ENCODE data around the gene ECI1. TPM values are rescaled to one million over a fixed set of nuclear protein-coding genes. Genes with fewer than 3 reads are reported as not detected.

ECI1 gene
- total and polyA plus RNA-seq, 2 of the 13 experiments (the other 11 are each of a cell fraction or from before 2014, with no cell fraction given): 82.0 to 102 TPM

DNA sequence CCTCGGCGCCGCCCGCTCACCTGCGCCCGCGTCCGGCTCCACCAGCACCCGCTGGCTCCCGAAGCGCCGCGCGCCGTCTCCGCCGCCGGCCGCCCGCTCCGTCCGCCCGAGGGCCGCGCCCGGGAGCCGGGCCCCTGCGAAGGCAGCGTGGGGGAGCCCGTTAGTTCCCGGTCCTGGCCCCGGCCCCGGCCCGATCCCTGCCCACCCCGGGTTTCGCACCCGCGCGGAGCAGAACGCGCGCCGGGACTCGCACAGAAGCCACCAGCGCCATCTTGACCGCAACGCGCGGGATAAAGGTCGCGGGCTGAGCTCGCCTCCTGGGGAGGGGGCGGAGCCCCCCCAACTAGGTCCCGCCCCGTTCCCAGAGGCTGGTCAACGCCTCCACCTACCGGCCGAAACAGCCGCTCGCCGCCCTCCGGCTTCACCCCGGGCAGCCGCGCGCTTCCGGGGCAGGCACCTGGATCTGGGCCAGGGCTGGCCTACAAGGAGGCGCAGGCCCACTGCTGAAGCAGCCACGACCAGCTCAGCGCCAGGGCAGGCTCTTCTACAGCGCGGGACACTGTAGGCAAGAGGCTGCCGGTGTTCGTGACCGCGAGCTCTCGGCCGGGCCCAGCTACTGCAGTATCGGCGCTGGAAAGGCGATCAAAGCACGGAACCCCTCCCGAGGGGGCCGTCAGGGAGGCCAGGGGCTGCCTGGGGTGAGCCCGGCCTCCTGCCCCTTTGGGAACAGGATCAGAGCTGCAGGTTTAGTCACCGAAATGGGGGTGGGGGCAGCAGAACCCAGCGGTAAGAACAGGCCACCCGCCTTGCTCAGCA lies at the start of gene ECI1 (continued):
- TF ChIP-seq, protein P1, sequence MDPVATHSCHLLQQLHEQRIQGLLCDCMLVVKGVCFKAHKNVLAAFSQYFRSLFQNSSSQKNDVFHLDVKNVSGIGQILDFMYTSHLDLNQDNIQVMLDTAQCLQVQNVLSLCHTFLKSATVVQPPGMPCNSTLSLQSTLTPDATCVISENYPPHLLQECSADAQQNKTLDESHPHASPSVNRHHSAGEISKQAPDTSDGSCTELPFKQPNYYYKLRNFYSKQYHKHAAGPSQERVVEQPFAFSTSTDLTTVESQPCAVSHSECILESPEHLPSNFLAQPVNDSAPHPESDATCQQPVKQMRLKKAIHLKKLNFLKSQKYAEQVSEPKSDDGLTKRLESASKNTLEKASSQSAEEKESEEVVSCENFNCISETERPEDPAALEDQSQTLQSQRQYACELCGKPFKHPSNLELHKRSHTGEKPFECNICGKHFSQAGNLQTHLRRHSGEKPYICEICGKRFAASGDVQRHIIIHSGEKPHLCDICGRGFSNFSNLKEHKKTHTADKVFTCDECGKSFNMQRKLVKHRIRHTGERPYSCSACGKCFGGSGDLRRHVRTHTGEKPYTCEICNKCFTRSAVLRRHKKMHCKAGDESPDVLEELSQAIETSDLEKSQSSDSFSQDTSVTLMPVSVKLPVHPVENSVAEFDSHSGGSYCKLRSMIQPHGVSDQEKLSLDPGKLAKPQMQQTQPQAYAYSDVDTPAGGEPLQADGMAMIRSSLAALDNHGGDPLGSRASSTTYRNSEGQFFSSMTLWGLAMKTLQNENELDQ (CRISPR knock-in tag; IDR thresholded peaks at IDR 0.05; ENCODE audit: borderline replicate concordance): no peak
- TF ChIP-seq GATA4 (IDR thresholded peaks at IDR 0.05; ENCODE audit: borderline replicate concordance, low read depth) (peak; percentile 67; the same call in 1 of the 2 replicates), KAT2B (IDR thresholded peaks at IDR 0.05; ENCODE audit: borderline replicate concordance, low read depth, low read length) (no peak), ZNF543 (CRISPR knock-in tag; IDR thresholded peaks at IDR 0.05) (peak; percentile 64; the same call in 1 of the 2 replicates), ZNF569 (CRISPR knock-in tag; IDR thresholded peaks at IDR 0.05; ENCODE audit: borderline replicate concordance) (no peak), ZFP1 (CRISPR knock-in tag; IDR thresholded peaks at IDR 0.05) (peak; percentile 43; the same call in 1 of the 2 replicates), ZNF746 (CRISPR knock-in tag; IDR thresholded peaks at IDR 0.05) (peak; percentile 49), FIP1L1 (IDR thresholded peaks at IDR 0.05; ENCODE audit: borderline replicate concordance, insufficient read depth, low read depth, low read length) (no peak), HES4 (CRISPR knock-in tag; IDR thresholded peaks at IDR 0.05; ENCODE audit: borderline replicate concordance) (peak; percentile 52; the same call in 1 of the 2 replicates), XBP1 (CRISPR knock-in tag; IDR thresholded peaks at IDR 0.05) (no peak), KDM4B (CRISPR knock-in tag; IDR thresholded peaks at IDR 0.05) (peak; percentile 76), POGZ (CRISPR knock-in tag; IDR thresholded peaks at IDR 0.05) (peak; percentile 71), SRF (IDR thresholded peaks at IDR 0.05; ENCODE audit: low read depth, low read length) (no peak), ZFY (CRISPR knock-in tag; IDR thresholded peaks at IDR 0.05) (peak; percentile 96), ZFP36L1 (CRISPR knock-in tag; IDR thresholded peaks at IDR 0.05) (peak; percentile 53; the same call in 1 of the 2 replicates), ZNF382 (CRISPR knock-in tag; IDR thresholded peaks at IDR 0.05; ENCODE audit: borderline replicate concordance) (no peak)
- TF ChIP-seq, protein P2, sequence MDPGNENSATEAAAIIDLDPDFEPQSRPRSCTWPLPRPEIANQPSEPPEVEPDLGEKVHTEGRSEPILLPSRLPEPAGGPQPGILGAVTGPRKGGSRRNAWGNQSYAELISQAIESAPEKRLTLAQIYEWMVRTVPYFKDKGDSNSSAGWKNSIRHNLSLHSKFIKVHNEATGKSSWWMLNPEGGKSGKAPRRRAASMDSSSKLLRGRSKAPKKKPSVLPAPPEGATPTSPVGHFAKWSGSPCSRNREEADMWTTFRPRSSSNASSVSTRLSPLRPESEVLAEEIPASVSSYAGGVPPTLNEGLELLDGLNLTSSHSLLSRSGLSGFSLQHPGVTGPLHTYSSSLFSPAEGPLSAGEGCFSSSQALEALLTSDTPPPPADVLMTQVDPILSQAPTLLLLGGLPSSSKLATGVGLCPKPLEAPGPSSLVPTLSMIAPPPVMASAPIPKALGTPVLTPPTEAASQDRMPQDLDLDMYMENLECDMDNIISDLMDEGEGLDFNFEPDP (CRISPR knock-in tag; conservative IDR thresholded peaks at IDR 0.05): no peak
- TF ChIP-seq, protein P3, sequence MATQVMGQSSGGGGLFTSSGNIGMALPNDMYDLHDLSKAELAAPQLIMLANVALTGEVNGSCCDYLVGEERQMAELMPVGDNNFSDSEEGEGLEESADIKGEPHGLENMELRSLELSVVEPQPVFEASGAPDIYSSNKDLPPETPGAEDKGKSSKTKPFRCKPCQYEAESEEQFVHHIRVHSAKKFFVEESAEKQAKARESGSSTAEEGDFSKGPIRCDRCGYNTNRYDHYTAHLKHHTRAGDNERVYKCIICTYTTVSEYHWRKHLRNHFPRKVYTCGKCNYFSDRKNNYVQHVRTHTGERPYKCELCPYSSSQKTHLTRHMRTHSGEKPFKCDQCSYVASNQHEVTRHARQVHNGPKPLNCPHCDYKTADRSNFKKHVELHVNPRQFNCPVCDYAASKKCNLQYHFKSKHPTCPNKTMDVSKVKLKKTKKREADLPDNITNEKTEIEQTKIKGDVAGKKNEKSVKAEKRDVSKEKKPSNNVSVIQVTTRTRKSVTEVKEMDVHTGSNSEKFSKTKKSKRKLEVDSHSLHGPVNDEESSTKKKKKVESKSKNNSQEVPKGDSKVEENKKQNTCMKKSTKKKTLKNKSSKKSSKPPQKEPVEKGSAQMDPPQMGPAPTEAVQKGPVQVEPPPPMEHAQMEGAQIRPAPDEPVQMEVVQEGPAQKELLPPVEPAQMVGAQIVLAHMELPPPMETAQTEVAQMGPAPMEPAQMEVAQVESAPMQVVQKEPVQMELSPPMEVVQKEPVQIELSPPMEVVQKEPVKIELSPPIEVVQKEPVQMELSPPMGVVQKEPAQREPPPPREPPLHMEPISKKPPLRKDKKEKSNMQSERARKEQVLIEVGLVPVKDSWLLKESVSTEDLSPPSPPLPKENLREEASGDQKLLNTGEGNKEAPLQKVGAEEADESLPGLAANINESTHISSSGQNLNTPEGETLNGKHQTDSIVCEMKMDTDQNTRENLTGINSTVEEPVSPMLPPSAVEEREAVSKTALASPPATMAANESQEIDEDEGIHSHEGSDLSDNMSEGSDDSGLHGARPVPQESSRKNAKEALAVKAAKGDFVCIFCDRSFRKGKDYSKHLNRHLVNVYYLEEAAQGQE (IDR thresholded peaks at IDR 0.05; ENCODE audit: borderline replicate concordance in 1 of 2, low read depth in 1 of 2, low read length in 2 of 2): peak in 1 of 2 experiments; percentile 42; a peak in 1 of 4 replicates
- TF ChIP-seq, protein P4, sequence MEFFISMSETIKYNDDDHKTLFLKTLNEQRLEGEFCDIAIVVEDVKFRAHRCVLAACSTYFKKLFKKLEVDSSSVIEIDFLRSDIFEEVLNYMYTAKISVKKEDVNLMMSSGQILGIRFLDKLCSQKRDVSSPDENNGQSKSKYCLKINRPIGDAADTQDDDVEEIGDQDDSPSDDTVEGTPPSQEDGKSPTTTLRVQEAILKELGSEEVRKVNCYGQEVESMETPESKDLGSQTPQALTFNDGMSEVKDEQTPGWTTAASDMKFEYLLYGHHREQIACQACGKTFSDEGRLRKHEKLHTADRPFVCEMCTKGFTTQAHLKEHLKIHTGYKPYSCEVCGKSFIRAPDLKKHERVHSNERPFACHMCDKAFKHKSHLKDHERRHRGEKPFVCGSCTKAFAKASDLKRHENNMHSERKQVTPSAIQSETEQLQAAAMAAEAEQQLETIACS (CRISPR knock-in tag; IDR thresholded peaks at IDR 0.05): peak; percentile 35; the same call in 1 of the 2 replicates

Measured in HepG2 (cell line).